Astrocyte of the hippocampus (primary cell): ENCODE data around the gene EPHA6.

Experiments
- DNase-seq: peaks from one replicate; pipeline ENCODE4 v3.0.0; 2011; ENCODE audit warnings: low read depth, low spot score

Gene EPHA6

GRCh38 chr3:97694876-97695275, 880.5 kb downstream of the EPHA6 start:
- no peak for DNase-seq

GRCh38 chr3:97698691-97699090, 884.3 kb downstream of the EPHA6 start:
- no peak for DNase-seq

- no peak for DNase-seq
Observed at GRCh38 chr3:97699889-97700288, 885.5 kb downstream of the EPHA6 start.

- DNase-seq: no peak
Observed at GRCh38 chr3:97705764-97706163, 891.4 kb downstream of the EPHA6 start.

- DNase-seq: no peak
Observed at GRCh38 chr3:97706226-97706625, 891.8 kb downstream of the EPHA6 start.

- no peak for DNase-seq
Observed at GRCh38 chr3:97711654-97712053, 897.3 kb downstream of the EPHA6 start.

- DNase-seq: no peak
Observed at GRCh38 chr3:97712919-97713318, 898.5 kb downstream of the EPHA6 start.

- DNase-seq: no peak
Observed at GRCh38 chr3:97713634-97714033, 899.2 kb downstream of the EPHA6 start.

- DNase-seq: peak; percentile 83
Observed at GRCh38 chr3:97719156-97719821, 904.9 kb downstream of the EPHA6 start.

- no peak for DNase-seq
Observed at GRCh38 chr3:97720417-97720816, 906.0 kb downstream of the EPHA6 start.

GRCh38 chr3:97721446-97721845, 907.1 kb downstream of the EPHA6 start:
- no peak for DNase-seq

GRCh38 chr3:97736928-97737327, 922.5 kb downstream of the EPHA6 start:
- DNase-seq: no peak

- DNase-seq: no peak
Observed at GRCh38 chr3:97738761-97739160, 924.4 kb downstream of the EPHA6 start.

- no peak for DNase-seq
Observed at GRCh38 chr3:97742036-97742435, 927.6 kb downstream of the EPHA6 start.

- no peak for DNase-seq
Observed at GRCh38 chr3:97744289-97744688, 929.9 kb downstream of the EPHA6 start.

- no peak for DNase-seq
Observed at GRCh38 chr3:97763586-97764406, 949.4 kb downstream of the EPHA6 start.

- DNase-seq: peak; percentile 92
Observed at GRCh38 chr3:97764407-97765238, 950.2 kb downstream of the EPHA6 start, which contains the start of gene ARL6. TSS of gene ARL6 (plus strand) at chr3:97764758. CDS start at chr3:97768108, 3,350 bp downstream.

GRCh38 chr3:97765336-97765735, 950.9 kb downstream of the EPHA6 start:
- peak; percentile 13 for DNase-seq

- no peak for DNase-seq
Observed at GRCh38 chr3:97772926-97773325, 958.5 kb downstream of the EPHA6 start.

- DNase-seq: no peak
Observed at GRCh38 chr3:97778152-97778551, 963.8 kb downstream of the EPHA6 start.

GRCh38 chr3:97793420-97794019, 979.1 kb downstream of the EPHA6 start:
- DNase-seq: peak; percentile 70

GRCh38 chr3:97795951-97796350, 981.6 kb downstream of the EPHA6 start:
- no peak for DNase-seq
